Common myeloid progenitor, CD34-positive (primary cell): ENCODE results near the gene OSBPL3.
A peak's percentile ranks its signal among the peaks of the same experiment; 100 is the strongest.

Experiments
- CTCF ChIA-PET: fragments of 350-600 bp; sonication (Branson Sonifier 250); formaldehyde crosslinking; loops from one replicate; lab custom pipeline; 2021; ENCODE audit warnings: antibody characterized with exemption; lab: Charles Lee
- POLR2A ChIA-PET: fragments of 350-600 bp; sonication (Branson Sonifier 250); formaldehyde crosslinking; loops from one replicate; lab custom pipeline; 2021; ENCODE audit warnings: antibody characterized with exemption; lab: Charles Lee
- DNase-seq, 3 donors: peaks; one replicate each; pipeline versions ENCODE4 v3.0.0 to v3.0.0-alpha.2; 2013
- H3K27ac ChIP-seq, 2 experiments: 1 replicate in 1 of 2; 2 replicates in 1 of 2; pipeline ENCODE4 v1.7.0; 2013; ENCODE audit warnings: inconsistent platforms in 2 of 2, low read length in 2 of 2, mild to moderate bottlenecking in 2 of 2, low read depth in 1 of 2, moderate library complexity in 1 of 2; ENCODE audit not compliant: severe bottlenecking in 2 of 2, insufficient read depth in 1 of 2, poor library complexity in 1 of 2
- H3K27me3 ChIP-seq, 5 experiments: replicated peaks in 2 of 5; 1 replicate in 3 of 5; 2 replicates in 2 of 5; pipeline versions ENCODE4 v1.6.1 to v1.7.0; 2013; ENCODE audit warnings: low read length in 4 of 5, mild to moderate bottlenecking in 2 of 5, moderate library complexity in 2 of 5, inconsistent platforms in 1 of 5; ENCODE audit not compliant: insufficient read depth in 5 of 5, control insufficient read depth in 4 of 5
- H3K36me3 ChIP-seq, 4 experiments: 1 replicate in 2 of 4; 2 replicates in 2 of 4; pipeline versions ENCODE4 v1.6.1 to v1.7.0; 2013; ENCODE audit warnings: low read length in 3 of 4, control low read depth in 1 of 4, mild to moderate bottlenecking in 1 of 4; ENCODE audit not compliant: control insufficient read depth in 4 of 4, insufficient read depth in 4 of 4
- H3K4me1 ChIP-seq, 4 experiments: 1 replicate in 3 of 4; 2 replicates in 1 of 4; pipeline versions ENCODE4 v1.6.1 to v1.7.1; 2013; ENCODE audit warnings: low read length in 3 of 4, mild to moderate bottlenecking in 3 of 4, control low read depth in 1 of 4, inconsistent platforms in 1 of 4, moderate library complexity in 1 of 4; ENCODE audit not compliant: control insufficient read depth in 4 of 4, insufficient read depth in 4 of 4; ENCODE audit errors: control extremely low read depth in 1 of 4
- H3K4me3 ChIP-seq, 7 experiments: 1 replicate in 4 of 7; 2 replicates in 3 of 7; pipeline versions ENCODE4 v1.5.1 to v1.7.0; 2013; ENCODE audit warnings: mild to moderate bottlenecking in 7 of 7, low read length in 6 of 7, moderate library complexity in 6 of 7, inconsistent platforms in 2 of 7, low read depth in 2 of 7, control low read depth in 1 of 7; ENCODE audit not compliant: insufficient read depth in 4 of 7, control insufficient read depth in 1 of 7; ENCODE audit errors: extremely low read depth in 1 of 7
- H3K9me3 ChIP-seq, 5 experiments: 1 replicate in 4 of 5; 2 replicates in 1 of 5; pipeline versions ENCODE4 v1.6.1 to v1.7.1; 2013; ENCODE audit warnings: low read length in 4 of 5, mild to moderate bottlenecking in 2 of 5, inconsistent platforms in 1 of 5, low read depth in 1 of 5, moderate library complexity in 1 of 5; ENCODE audit not compliant: control insufficient read depth in 4 of 5, insufficient read depth in 2 of 5; ENCODE audit errors: control extremely low read depth in 1 of 5
- WGBS: methylation state at CpG from one replicate; pipeline ENCODE4 v1.1.5; 2013; ENCODE audit not compliant: insufficient coverage; 5-methylcytosine and 5-hydroxymethylcytosine counted together

OSBPL3 gene

DNA sequence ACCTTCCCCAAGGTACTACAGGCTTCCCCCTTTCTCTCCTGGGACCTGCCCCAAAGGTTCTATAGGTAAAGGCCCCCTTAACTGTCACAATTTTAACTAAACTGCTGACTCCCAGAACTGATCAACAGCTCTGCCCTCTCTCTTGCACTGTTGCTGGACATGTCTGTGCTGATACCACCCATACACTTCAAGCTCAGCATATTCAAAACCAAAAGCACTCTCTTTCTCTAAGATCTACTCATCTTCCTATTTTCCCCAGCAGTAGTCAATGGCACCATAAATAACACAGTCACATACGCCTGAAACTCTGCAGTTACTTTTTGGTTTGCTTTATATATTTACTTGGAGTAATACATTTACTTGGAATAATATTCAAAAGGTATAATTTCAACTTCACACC lies 12.3 kb downstream of the OSBPL3 start:
- Histone ChIP-seq H3K27me3 (no peaks in the 10 kb centered on the region), H3K27ac (no peak overlapping the region), H3K9me3 (no peaks in the 10 kb centered on the region), H3K4me1 (peaks cover 11 to 49% (median 37%) of the 10 kb centered on the region in 4 experiments), H3K4me3 (no peak overlapping the region), H3K36me3 (no peaks in the 10 kb centered on the region)
- no peak for DNase-seq
- POLR2A ChIA-PET, result no interaction called here
- WGBS, result no CpG with 5 or more reads among the region's 1 CpG
- CTCF ChIA-PET, result interaction anchor here (6.5 kb wide), 1 partner anchor 10 kb away, joined by 43 read pairs; the partner anchor contains the start of gene OSBPL3

DNA sequence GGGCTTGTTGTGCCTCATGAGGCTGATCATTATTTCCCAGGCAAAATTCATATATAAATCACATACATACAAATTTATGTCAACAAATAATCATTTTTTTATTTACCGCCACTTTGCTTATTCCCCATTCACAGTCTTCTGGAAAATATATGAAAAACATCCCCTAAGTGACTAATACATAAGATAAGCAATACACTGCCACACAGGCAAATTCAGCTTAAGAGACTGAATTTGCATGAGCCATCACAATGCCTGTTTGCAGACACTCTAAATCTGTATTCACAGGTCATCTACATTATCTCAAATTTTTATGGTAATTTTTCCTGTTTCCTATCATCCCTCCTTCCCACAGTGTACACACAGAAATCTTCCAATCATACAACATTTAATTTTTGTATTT lies 13.2 kb downstream of the OSBPL3 start:
- H3K27ac ChIP-seq, result no peak overlapping the region
- ChIA-PET POLR2A (no interaction called here), CTCF (interaction anchor here (0.9 to 6.5 kb wide), 5 partner anchors 9 to 141 kb away, joined by 3 to 43 read pairs (median 4); partner anchors contain the start of gene OSBPL3)
- H3K9me3 ChIP-seq, result no peaks in the 10 kb centered on the region
- DNase-seq, result peak in 1 of 3 donors; percentile 30
- H3K4me3 ChIP-seq, result no peak overlapping the region
- peaks cover 11 to 52% (median 39%) of the 10 kb centered on the region in 4 experiments for H3K4me1 ChIP-seq
- H3K27me3 ChIP-seq, result no peaks in the 10 kb centered on the region
- H3K36me3 ChIP-seq, result no peaks in the 10 kb centered on the region
- WGBS, result 100% methylated on average over 1 of the region's 1 CpG

DNA sequence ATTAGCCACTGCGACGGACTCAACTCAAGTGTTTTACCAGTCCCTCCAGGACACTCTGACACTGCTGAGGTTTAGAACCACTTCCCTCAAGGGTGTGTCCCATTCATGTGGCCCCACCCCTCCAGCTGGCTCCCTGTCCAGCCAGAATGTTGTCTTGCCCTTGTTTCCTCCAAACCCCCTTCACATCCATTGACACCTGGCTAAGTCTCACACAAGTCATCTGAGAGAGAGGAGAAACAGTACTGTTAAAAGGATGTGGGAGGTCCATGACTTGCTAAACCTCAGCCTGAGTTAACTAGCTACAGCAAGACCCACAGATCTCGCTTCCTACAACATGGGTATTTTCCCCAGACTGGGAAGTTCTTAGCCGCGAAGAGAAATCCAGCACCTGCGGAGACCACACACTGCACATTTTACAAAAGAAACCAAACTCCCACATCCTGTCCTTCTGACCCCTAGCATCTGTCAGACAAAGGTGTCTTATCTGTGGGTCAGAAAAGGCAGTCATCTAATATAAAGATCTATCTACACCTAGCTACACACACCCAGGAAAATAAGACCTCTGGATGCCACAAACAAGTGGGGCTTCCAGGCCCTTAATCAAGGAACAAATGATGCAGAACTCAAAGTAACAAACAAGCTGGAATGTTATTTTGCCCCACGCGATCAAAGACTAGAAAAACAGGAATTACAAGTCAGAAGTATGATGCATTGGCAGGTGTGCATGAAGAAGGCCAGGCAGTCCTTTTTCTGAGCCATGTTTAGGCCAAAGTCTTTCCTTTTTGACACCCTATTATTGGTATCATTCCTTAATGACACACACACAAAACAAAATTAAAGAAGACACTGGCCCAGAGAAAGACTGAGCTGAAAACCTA lies 13.9 kb downstream of the OSBPL3 start:
- POLR2A ChIA-PET, result no interaction called here
- 9% methylated on average over 5 of the region's 8 CpGs for WGBS
- Histone ChIP-seq H3K9me3 (peaks cover 0 to 2% (median 0%) of the 10 kb centered on the region in 5 experiments), H3K36me3 (no peaks in the 10 kb centered on the region), H3K4me3 (peak overlapping the region in 1 of 7 experiments; percentile 46), H3K27me3 (no peaks in the 10 kb centered on the region), H3K27ac (no peak overlapping the region), H3K4me1 (peaks cover 11 to 46% (median 32%) of the 10 kb centered on the region in 4 experiments)
- peak; percentile 66 to 96 (median 94) for DNase-seq
- CTCF ChIA-PET, result interaction anchor here (0.9 to 6.5 kb wide), 7 partner anchors 9 to 145 kb away, joined by 3 to 43 read pairs (median 4); partner anchors contain the start of gene OSBPL3

DNA sequence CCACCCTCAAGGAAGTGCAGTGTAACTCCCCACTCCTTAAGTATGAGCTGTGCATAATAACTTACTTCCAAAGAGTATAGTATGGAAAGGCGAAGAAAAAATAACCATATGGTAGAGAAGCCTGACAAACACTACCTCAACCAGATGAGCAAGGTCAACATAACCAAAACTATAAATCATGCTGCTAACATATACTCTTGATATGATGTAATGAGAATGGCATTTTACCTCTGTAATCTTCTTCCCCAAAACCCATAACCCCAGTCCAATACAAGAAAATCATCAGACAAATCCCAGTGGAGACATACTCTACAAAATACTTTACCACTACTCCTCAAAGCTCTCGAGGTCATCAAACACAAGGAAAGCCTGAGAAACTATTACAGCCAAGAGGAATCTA lies 15.8 kb downstream of the OSBPL3 start:
- CTCF ChIA-PET, result interaction anchor here (0.8 to 6.5 kb wide), 9 partner anchors 14 to 152 kb away, joined by 3 to 43 read pairs (median 3); partner anchors contain the start of gene OSBPL3
- POLR2A ChIA-PET, result no interaction called here
- peaks cover 11 to 54% (median 31%) of the 10 kb centered on the region in 4 experiments for H3K4me1 ChIP-seq
- H3K27ac ChIP-seq, result no peak overlapping the region
- H3K9me3 ChIP-seq, result peaks cover 0 to 2% (median 0%) of the 10 kb centered on the region in 5 experiments
- no peaks in the 10 kb centered on the region for H3K36me3 ChIP-seq
- WGBS, result no CpG with 5 or more reads among the region's 2 CpGs
- DNase-seq, result no peak
- H3K4me3 ChIP-seq, result no peak overlapping the region
- H3K27me3 ChIP-seq, result no peaks in the 10 kb centered on the region

DNA sequence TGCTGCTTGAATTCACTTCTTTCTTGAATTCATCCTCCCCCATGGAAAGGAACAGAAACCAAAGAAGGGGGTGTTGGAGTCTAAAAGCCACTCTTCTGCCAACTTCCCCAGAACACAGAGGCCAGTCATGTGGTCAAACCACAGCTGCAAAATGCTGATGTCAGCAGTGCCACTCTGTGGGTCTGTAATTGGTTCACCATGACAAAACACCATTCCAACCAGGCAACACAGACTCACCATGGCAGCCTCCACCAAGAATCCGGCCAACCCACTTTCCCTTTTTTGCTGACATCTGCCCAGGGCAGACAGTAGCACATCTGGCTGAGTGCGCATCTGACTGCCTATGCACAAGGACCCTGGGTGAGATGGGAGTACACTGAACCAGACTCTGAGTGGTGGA lies 16.8 kb downstream of the OSBPL3 start:
- no peaks in the 10 kb centered on the region for H3K27me3 ChIP-seq
- WGBS, result 73% methylated on average over 2 of the region's 2 CpGs
- H3K4me3 ChIP-seq, result peak overlapping the region in 3 of 7 experiments; percentile 8 to 64 (median 20)
- H3K4me1 ChIP-seq, result peaks cover 11 to 54% (median 31%) of the 10 kb centered on the region in 4 experiments
- H3K36me3 ChIP-seq, result no peaks in the 10 kb centered on the region
- peak; percentile 83 to 96 (median 96) for DNase-seq
- ChIA-PET POLR2A (no interaction called here), CTCF (interaction anchor here (0.9 to 6.5 kb wide), 7 partner anchors 15 to 151 kb away, joined by 3 to 43 read pairs (median 3); partner anchors contain the start of gene OSBPL3)
- H3K27ac ChIP-seq, result no peak overlapping the region
- peaks cover 0 to 2% (median 0%) of the 10 kb centered on the region in 5 experiments for H3K9me3 ChIP-seq

DNA sequence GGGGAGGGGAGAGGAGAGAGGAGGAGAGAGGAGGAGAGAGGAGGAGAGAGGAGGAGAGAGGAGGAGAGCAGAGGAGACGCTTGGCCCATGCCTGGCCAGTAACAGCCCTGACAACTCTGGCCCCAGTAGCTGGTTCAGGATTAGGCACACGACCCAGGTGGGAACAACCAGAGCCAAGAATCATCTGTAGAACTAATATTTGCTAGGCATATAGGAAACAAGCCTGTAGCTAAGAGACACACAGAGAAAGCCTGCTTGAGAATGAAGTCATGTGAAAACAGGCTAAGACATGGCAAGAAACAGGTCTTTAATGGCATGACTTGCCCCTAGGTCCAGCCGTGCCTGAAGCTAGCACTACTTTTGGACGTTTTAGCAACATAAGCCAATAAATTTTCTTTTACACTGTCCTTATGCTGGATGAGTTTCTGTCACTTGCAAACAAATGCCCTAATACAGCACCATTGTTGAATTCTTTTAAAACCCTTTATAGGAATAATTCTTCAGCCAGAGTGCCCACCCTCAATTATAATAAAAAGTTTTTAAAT lies 17.5 kb downstream of the OSBPL3 start:
- 90% methylated on average over 3 of the region's 4 CpGs for WGBS
- CTCF ChIA-PET, result interaction anchor here (0.9 to 6.5 kb wide), 9 partner anchors 9 to 150 kb away, joined by 3 to 43 read pairs (median 3); partner anchors contain the start of gene OSBPL3

More for the DNA sequence above, 17.5 kb downstream of the OSBPL3 start:
- Histone ChIP-seq H3K27me3 (no peaks in the 10 kb centered on the region), H3K4me3 (peak overlapping the region in 1 of 7 experiments; percentile 64), H3K9me3 (peaks cover 0 to 2% (median 0%) of the 10 kb centered on the region in 5 experiments), H3K27ac (no peak overlapping the region), H3K36me3 (no peaks in the 10 kb centered on the region), H3K4me1 (peaks cover 11 to 54% (median 31%) of the 10 kb centered on the region in 4 experiments)
- DNase-seq, result no peak
- POLR2A ChIA-PET, result no interaction called here
